Cerebellar cortex (tissue), 1 donor: Measurements from ENCODE around the gene KRTAP12-4.
"Not testable (repeated sequence)": the region's sequence is repeated elsewhere in the genome, so short reads cannot be mapped to it uniquely, and the experiment has no call there.

Experiments used
- DNase-seq: peaks from one replicate; pipeline ENCODE4 v3.0.0-alpha.2; 2015; ENCODE audit warnings: low spot score

The KRTAP12-4 gene

DNA sequence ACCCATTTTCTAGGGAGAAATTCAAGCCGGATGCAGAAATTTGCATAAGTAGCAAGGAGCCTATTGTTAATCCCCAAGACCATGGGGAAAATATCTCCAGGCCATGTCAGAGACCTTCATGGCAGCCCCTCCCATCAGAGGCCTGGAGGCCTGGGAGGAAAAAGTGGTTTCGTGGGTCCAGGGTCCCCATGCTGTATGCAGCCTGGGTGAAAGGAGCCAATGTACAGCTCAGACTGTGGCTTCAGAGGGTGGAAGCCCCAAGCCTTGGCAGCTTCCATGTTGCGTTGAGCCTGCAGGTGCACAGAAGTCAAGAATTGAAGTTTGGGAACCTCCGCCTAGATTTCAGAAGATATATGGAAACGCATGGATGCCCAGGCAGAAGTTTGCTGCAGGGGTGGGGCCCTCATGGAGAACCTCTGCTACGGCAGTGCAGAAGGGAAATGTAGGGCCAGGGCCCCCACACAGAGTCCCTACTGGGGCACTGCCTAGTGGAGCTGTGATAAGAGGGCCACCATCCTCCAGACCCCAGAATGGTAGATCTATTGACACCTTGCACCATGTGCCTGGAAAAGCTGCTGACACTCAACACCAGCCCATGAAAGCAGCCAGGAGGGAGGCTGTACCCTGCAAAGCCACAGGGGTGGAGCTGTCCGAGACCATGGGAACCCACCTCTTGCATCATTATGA lies 44.2 kb downstream of the KRTAP12-4 start:
- not testable (repeated sequence) for DNase-seq

DNA sequence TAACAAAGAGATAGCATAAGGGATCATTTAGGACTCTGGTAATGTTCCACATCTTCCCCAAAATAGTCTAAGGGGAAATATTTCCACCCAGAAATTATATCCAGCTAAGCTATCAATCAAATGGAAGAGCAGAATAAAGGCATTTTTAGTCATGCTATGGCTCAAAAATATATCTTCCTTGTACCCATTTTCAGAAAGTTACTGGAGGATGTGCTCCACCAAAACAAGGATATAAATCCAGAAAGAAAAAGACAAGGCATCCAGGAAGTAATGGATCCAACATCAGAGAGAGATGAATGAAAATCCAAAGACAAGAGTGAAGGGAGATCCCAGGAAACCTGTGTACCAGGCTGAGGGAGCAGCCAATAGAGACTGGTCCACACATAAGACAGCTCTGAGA lies 45.3 kb downstream of the KRTAP12-4 start:
- no peak for DNase-seq

DNA sequence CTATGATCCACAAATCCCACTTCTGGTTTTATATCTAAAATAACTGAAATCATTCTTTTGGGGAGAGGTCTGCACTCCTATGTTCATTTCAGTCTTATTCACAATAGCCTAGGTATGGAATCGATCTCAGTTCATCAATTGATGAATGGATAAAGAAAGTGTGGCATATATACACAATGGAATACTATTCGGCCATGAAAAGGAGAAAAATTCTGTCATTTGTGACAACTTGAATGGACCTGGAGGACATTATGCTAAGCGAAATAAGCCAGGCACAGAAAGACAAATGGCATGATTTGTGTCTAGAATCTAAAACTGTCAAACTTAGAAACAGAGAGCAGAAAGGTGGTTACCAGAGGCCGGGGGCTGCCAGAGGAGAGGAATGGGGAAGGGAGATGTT lies 48.0 kb downstream of the KRTAP12-4 start:
- no peak for DNase-seq
